ENCODE results near the gene PARK7. TPM values are rescaled to one million over a fixed set of nuclear protein-coding genes. Genes with fewer than 3 reads are reported as not detected.

The PARK7 gene
- polyA plus RNA-seq, 1 donor, result 288 TPM

- DNase-seq (ENCODE audit: low read depth), result no peak
These were observed 23.3 kb downstream of the PARK7 start for GRCh38 chr1:7984811-7985210.

DNA sequence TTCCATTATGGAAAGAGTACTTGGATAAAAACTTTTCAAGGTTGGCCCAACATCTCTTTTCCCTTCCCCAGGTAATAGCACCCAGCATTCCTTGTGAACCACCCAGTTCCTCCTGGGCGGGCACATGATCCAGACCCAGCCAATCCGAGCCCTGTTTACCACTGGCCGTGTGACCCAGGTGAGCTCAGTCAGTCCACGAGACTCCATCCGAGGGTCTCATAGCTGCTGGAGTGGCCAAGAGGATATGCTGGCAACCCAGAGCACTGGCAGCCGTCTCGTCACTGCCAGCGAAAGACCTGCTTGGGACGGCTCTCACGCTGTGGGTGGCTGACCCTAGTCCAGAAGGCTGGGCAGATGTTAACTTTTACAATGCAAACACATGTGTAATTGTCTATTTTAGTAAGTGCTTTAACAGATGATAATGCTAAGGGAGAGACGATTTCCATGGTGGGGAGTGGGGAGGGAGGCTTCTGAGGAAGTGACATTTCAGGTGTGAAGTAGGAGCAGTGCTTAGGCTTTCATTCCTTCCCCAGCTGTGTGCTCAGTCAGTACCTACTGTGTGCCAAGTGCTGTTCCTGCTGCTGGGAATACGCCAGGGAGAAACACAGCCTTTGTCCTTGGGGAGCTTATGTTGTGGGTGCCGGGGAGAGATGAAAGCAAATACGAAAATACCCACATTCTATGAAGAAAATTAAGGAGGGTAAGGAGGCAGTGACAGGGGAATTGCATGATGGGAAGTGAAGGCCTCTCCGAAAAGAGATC is 24.5 kb downstream of the PARK7 start:
- DNase-seq (ENCODE audit: low read depth), result no peak

- DNase-seq (ENCODE audit: low read depth), result no peak
These were observed 26.0 kb downstream of the PARK7 start for GRCh38 chr1:7987528-7987927.

- DNase-seq (ENCODE audit: low read depth), result no peak
These were observed 27.1 kb downstream of the PARK7 start for GRCh38 chr1:7988576-7988975.

DNA sequence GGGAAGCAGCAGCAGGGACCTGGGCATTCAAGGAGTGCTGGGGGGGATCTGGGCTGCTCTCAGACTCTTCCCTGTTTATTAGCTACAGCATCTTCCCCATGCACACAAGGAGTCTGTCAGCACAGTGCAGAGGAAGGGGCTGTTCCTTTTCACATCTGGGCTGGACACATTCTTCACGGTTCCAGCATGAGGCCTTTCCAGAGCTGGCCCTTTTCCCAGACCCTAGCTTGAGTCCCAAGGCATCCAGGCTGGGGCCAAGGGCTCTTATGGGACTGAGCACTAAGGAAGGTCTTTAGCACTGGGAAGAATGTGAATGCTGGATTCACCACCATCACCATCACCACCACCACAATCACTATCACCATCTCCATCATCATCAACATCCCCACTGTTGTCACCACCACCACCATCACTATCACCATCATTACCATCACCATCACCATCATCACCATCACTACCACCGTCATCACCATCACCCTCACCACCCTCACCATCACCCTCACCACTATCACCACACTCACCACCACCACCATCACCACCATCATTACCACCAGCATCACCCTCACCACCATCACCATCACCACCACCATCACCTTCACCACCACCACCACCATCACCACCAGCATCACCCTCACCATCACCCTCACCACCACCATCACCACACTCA is 28.4 kb downstream of the PARK7 start:
- DNase-seq (ENCODE audit: low read depth), result no peak

- no peak for DNase-seq (ENCODE audit: low read depth)
These were observed 30.3 kb downstream of the PARK7 start for GRCh38 chr1:7991504-7992440.

- no peak for DNase-seq (ENCODE audit: low read depth)
These were observed 31.4 kb downstream of the PARK7 start for GRCh38 chr1:7992885-7993284.

- no peak for DNase-seq (ENCODE audit: low read depth)
These were observed 32.3 kb downstream of the PARK7 start for GRCh38 chr1:7993593-7994479.

- DNase-seq (ENCODE audit: low read depth), result no peak
These were observed 33.3 kb downstream of the PARK7 start for GRCh38 chr1:7994827-7995226.

GRCh38 chr1:7995437-7995836 is 33.9 kb downstream of the PARK7 start:
- no peak for DNase-seq (ENCODE audit: low read depth)

GRCh38 chr1:8002329-8002910 is 40.9 kb downstream of the PARK7 start:
- no peak for DNase-seq (ENCODE audit: low read depth)

DNA sequence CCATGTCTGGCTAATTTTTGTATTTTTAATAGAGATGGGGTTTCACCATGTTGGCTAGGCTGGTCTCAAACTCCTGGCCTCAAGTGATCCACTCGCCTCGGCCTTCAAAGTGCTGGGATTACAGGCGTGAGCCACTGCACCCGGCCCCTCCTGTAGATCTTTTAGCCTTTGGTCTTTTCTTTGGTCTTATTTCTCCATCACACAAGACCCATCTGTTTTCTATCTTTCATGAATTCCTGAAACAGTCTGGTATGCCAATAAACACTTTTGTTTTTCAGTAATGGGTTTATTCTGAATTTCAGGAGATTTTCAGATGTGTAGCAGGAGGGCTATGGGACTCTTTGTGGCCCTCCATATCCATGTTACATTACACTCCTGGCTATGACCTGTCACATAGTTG is 41.4 kb downstream of the PARK7 start:
- DNase-seq (ENCODE audit: low read depth), result no peak

DNA sequence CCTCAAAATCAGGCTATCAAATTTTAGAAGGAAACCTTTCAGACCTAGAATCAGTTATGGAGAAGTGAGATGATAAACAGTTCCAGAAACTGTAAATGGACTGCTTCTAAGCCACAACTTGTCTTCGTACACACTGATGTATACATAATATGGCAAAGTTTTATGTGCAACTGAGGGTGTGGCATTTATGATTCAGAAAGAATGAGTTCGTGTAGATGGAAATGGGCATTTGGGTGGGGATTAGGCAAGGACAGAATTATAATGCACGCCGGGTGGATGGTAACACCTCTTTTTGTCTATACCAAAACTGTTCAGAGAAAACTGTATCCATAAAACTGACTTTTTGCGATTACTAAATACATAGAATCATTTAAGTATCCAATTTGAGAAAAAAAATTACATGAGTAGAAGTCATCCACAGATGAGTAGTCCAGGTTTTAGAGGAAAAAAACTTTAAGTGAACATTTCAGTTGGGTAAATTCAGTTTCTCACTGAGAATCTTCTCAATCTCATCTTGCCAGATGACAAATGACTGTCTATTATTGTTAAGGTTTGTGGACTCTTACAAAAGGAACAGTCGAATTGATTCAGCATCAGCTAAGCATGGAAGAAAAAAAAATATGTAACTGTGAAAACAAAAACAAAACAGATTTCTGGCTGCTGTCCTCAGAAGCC is 42.1 kb downstream of the PARK7 start:
- DNase-seq (ENCODE audit: low read depth), result no peak

- DNase-seq (ENCODE audit: low read depth), result no peak
These were observed 42.7 kb downstream of the PARK7 start for GRCh38 chr1:8004113-8004802.

- DNase-seq (ENCODE audit: low read depth), result peak; percentile 38
These were observed 43.5 kb downstream of the PARK7 start for GRCh38 chr1:8004803-8005573.

DNA sequence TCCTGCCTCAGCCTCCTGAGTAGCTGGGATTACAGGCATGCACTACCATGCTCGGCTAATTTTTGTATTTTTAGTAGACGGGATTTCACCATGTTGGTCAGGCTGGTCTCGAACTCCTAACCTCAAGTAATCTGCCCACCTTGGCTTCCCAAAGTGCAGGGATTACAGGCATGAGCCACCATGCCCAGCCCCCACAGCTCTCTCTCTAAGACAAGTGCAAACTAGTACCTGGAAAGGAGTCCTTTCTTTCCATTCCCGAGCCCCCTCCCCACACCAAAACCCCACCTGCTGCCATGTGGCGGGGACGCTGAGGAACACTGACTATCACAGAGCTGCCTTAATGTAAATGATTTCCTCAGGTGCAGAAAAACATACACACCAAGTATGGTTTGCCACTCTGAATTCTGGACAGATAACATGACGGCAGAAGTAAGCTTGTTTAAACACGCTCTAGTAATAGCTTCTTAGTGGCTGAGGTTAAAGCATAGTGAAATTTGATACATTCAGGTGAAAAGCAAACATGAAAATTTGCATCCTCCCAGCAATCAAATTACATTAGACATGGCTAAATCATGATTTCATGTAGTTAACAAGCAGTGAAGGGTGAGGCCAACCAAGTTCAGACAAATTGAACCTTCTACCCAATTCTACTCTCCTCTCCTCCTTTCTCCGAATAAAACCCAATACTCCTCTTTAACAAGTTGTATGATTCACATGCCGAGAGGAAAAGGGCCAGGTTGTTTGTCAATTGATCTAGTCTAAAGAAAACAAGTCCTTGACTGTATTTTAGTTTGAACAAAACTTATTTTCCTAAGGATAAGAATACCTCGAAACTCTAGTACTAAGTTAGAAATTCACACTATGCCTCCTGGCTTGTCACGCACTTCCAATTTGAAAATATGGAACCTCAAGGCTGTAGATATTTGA is 44.8 kb downstream of the PARK7 start:
- no peak for DNase-seq (ENCODE audit: low read depth)

DNA sequence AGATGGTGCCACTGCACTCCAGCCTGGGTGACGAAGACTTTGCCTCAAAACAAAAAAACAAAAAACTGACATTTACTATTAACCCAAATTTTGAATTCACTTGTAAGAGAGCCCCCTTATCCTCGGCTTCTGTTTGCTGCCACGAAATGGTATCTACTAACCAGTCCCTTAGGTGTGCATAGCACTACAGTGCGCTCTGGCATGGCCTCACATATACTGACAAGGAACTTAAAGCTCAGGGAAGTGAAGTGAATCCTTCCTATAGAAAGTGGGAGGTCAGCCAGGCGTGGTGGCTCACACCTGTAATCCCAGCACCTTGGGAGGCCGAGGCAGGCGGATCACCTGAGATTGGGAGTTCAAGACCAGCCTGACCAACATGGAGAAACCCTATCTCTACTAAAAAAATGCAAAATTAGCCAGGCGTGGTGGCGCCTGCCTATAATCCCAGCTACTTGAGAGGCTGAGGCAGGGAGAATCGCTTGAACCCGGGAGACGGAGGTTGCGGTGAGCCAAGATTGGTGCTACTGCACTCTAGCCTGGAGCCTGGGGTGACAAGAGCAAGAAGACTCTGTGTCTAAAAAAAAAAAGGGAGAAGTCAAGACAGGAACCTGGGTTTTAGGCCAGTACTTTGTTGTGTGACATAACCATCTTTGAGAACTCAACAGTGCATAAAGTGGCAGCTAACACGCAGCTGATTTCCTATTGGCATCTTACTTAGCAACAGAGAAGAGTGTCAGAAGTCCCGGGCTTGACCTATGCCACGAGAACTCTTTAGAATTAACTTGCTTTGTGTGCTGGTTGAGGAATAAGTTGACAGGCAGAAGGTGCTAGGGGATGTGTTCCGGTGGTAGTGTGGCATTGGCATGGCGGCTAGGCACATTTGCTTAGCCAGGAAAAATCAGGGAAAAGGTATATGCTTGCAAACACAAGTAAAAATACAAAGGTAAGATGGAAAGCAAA is 47.8 kb downstream of the PARK7 start:
- no peak for DNase-seq (ENCODE audit: low read depth)

All from forelimb muscle (tissue), 1 donor.